ENCODE measurements around the gene NME8.

Gene NME8

DNA sequence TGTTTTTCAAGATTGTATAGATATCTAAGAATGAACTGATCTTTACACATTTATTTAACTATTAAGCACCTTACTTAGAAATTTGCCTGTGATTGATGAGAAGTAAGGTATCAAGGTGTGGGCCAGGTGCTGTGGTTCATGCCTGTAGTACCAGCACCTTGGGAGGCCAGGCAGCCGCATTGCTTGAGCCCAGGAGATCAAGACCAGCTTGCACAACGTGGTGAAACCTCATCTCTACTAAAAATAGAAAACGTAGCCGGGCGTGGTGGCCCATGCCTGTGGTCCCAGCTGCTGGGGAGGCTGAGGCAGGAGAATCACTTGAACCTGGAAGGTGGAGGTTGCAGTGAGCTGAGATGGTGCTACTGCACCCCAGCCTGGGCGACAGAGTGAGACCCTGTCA is 33.7 kb downstream of the NME8 start:
- Mint-ChIP-seq H3K4me1 (no peaks in the 10 kb centered on the region), H3K27me3 (ENCODE audit: low read depth, poor library complexity) (peaks cover 22% of the 10 kb centered on the region), H3K36me3 (ENCODE audit: low read depth) (no peaks in the 10 kb centered on the region), H3K9me3 (no peaks in the 10 kb centered on the region), H3K27ac (no peak overlapping the region), H3K4me3 (no peak overlapping the region)
- TF ChIP-seq CTCF (IDR thresholded peaks at IDR 0.05) = no peak
- no peak for DNase-seq

- peaks cover 12% of the 10 kb centered on the region for H3K27me3 Mint-ChIP-seq (ENCODE audit: low read depth, poor library complexity)
- no peak for DNase-seq
Measured at GRCh38 chr7:37893359-37893758, 45.0 kb downstream of the NME8 start.

GRCh38 chr7:37894671-37895070 is 46.3 kb downstream of the NME8 start:
- Mint-ChIP-seq H3K9me3 (no peaks in the 10 kb centered on the region), H3K27ac (no peak overlapping the region), H3K36me3 (ENCODE audit: low read depth) (no peaks in the 10 kb centered on the region), H3K27me3 (ENCODE audit: low read depth, poor library complexity) (peaks cover 8% of the 10 kb centered on the region), H3K4me3 (no peak overlapping the region), H3K4me1 (no peaks in the 10 kb centered on the region)
- no peak for TF ChIP-seq CTCF (IDR thresholded peaks at IDR 0.05)
- no peak for DNase-seq

More at GRCh38 chr7:37893359-37893758, 45.0 kb downstream of the NME8 start:
- no peak overlapping the region for H3K4me3 Mint-ChIP-seq
- no peaks in the 10 kb centered on the region for H3K9me3 Mint-ChIP-seq
- no peak overlapping the region for H3K27ac Mint-ChIP-seq
- no peak for TF ChIP-seq CTCF (IDR thresholded peaks at IDR 0.05)
- no peaks in the 10 kb centered on the region for H3K4me1 Mint-ChIP-seq
- no peaks in the 10 kb centered on the region for H3K36me3 Mint-ChIP-seq (ENCODE audit: low read depth)

- Mint-ChIP-seq H3K4me3 (no peak overlapping the region), H3K36me3 (ENCODE audit: low read depth) (no peaks in the 10 kb centered on the region), H3K4me1 (peaks cover 5% of the 10 kb centered on the region), H3K9me3 (no peaks in the 10 kb centered on the region), H3K27me3 (ENCODE audit: low read depth, poor library complexity) (peaks cover 9% of the 10 kb centered on the region), H3K27ac (no peak overlapping the region)
- no peak for DNase-seq
- TF ChIP-seq CTCF (IDR thresholded peaks at IDR 0.05) = no peak
Measured at GRCh38 chr7:37899712-37900247, 51.4 kb downstream of the NME8 start.

DNA sequence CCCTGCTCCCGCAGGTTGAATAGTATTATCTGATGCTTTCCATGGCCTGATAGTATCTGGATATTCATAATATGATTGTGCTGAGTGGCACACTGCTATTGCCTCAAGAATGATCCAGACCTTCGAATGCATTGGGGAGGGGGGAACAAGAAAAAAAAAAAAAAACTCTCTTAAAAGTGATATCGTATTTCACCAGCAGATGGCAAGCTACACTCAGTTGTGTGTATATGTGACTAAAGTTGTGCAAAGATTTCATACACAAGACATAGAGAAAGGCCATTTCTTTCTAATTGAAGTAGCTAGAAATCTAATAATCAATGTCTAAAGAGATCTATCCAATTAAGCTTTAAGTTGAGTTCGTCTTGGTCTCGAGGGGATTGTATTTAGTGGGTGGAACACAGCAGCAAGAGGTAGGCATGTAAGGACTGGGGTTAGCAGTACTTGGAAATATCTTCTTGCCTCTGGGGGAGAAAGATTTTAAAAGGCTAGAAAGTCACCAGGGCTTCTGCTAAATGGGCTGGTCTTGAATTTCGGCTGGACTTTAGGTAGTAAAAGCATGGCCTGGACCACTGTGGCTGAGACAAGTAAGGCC is 52.9 kb downstream of the NME8 start:
- Mint-ChIP-seq H3K9me3 (no peaks in the 10 kb centered on the region), H3K4me3 (no peak overlapping the region), H3K27ac (no peak overlapping the region), H3K4me1 (peaks cover 5% of the 10 kb centered on the region), H3K27me3 (ENCODE audit: low read depth, poor library complexity) (peaks cover 10% of the 10 kb centered on the region), H3K36me3 (ENCODE audit: low read depth) (no peaks in the 10 kb centered on the region)
- TF ChIP-seq CTCF (IDR thresholded peaks at IDR 0.05) = peak; percentile 57
- DNase-seq = no peak

DNA sequence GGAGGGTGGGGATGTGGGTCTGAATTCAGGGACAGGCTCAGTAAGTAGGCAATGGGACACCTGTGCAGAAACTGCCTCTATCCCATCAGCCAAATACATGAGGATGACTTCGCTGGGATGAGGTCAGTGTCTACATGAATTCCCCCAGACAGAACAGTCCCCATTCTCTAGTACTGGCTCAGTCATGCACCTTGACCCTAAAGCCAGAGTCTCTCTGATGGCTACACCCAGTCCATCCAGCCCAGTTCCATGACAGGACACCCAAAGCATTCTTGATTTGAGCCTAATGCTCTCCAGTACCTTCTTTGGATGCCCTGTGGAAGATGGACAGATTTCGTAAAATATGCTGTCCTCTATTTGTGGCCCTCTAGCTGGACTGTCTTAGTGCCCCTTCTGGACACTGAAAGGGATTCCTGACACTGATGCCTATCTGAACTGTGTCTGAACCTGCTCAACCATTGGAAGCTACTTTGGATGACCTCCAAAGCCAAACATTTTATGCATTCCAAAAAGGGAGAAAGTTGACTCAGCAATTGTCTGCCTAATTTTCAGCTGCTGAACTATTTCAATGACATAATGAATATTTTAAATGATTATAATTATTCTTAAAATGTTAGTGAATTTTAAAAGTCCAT is 53.6 kb downstream of the NME8 start:
- no peak overlapping the region for H3K4me3 Mint-ChIP-seq
- H3K27ac Mint-ChIP-seq = no peak overlapping the region
- H3K36me3 Mint-ChIP-seq (ENCODE audit: low read depth) = no peaks in the 10 kb centered on the region
- H3K4me1 Mint-ChIP-seq = peaks cover 5% of the 10 kb centered on the region
- no peak for DNase-seq
- H3K27me3 Mint-ChIP-seq (ENCODE audit: low read depth, poor library complexity) = peaks cover 10% of the 10 kb centered on the region
- no peak for TF ChIP-seq CTCF (IDR thresholded peaks at IDR 0.05)
- H3K9me3 Mint-ChIP-seq = no peaks in the 10 kb centered on the region

Measured in nephron progenitor cell (in vitro differentiated cells).